DMS153 treated with DMSO at 0.1 percent for 48 hours (cell line): ENCODE results near the gene DCST1.

Experiments
- DNase-seq: peaks from one replicate; lab custom pipeline; 2025; ENCODE audit not compliant: unreplicated experiment; lab: John Stamatoyannopoulos, UW

The DCST1 gene

DNA sequence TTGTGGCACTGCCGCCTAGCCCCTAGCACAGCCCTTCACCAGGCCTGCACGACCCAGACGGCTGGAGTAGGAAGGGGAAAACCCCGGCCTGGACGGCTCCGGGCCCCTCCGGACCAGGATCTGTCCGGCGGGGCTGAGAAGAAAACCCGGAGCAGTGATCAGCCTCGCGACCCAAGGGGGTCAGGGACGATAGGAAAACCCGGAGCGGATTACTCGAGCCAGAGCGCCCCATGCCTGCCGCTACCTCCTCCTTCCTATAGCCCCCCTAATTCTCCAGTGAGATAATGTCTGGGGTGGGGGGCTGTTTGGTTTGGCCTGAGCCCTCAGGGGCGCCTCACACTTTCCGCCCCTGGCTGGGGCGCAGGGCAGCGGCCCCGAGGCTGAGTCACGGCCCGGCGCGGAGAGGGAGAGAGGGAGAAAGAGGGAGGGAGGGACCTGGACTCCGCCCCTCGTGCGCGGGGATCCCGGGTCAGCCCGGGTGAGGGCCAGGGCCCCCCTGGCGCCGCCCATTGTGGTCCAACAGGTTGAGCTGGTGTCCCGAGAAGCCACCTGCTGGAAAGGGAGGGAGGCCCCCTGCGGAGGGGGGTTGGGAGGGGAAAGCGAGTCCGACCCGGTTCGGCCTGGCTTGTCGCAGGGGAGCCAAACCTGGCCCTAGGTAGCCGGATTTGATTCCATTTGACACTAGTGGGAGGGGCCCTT, 32.7 kb upstream of the DCST1 start:
- peak; percentile 97 for DNase-seq

GRCh38 chr1:155001425-155001674, 32.3 kb upstream of the DCST1 start:
- no peak for DNase-seq

GRCh38 chr1:155001675-155002463, 31.8 kb upstream of the DCST1 start:
- DNase-seq, result peak; percentile 100

GRCh38 chr1:155002464-155003226, 31.0 kb upstream of the DCST1 start, which contains the start of gene ZBTB7B:
Gene ZBTB7B, plus strand, starts transcription at chr1:155002802. Its CDS starts 11,859 bp downstream, at chr1:155014661.
- DNase-seq, result no peak

- DNase-seq, result no peak
Observed at GRCh38 chr1:155003227-155003765, 30.3 kb upstream of the DCST1 start.

DNA sequence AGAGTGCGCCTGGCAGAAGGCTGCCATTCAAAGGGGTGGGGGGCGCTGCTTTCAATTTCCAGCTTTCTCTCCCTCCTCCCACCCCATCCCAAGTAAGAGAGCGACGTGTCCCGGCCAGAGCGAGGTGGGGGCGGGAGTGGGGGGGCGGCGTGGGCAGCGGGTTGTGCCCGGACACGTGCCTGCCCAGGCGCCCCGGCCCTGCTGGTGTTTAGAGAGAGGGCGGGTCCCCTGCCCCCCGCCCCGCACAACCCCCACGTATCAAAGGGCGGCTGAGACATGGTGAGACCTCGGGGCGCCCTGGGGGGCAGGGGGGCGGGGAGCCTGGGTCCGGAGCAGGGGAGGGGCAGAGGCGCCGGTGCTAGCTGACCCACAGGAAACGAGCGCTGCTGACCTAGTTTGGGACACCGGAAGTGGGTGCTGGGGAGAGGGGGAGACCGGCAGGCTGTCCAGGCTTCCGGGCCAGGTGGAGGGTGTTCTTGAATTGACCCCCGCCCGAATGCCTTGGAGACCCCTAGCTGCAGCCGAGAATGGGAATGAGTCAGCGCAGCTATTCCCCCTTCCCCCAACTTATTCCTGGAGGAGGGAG, 29.8 kb upstream of the DCST1 start:
- no peak for DNase-seq

GRCh38 chr1:155004352-155005075, 29.1 kb upstream of the DCST1 start:
- DNase-seq, result no peak

- DNase-seq, result no peak
Observed at GRCh38 chr1:155005076-155006011, 28.3 kb upstream of the DCST1 start.

DNA sequence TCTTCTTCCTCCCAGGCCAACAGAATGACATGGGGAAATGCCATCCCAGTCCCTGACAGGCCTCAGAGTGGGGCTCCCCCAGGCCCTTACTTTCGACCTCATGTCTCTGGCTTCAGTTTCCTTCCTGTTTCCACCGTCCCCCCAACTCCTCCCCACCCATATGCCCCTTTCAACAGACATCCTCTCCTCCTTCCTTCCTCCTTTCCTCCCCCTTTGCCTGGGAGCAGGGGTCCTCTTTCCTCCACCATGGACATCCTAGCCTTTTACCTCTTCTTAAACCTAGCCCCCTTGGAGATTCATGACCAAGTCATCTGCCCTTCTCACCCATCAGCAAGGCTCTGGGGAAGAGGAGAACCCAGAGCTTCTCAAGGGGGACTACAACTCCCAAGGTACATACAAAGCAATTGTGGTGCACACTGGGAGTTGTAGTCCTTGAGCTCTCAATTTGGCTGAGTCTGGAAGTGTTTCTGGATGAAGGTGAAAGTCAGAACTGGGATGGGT, 27.0 kb upstream of the DCST1 start:
- no peak for DNase-seq

DNA sequence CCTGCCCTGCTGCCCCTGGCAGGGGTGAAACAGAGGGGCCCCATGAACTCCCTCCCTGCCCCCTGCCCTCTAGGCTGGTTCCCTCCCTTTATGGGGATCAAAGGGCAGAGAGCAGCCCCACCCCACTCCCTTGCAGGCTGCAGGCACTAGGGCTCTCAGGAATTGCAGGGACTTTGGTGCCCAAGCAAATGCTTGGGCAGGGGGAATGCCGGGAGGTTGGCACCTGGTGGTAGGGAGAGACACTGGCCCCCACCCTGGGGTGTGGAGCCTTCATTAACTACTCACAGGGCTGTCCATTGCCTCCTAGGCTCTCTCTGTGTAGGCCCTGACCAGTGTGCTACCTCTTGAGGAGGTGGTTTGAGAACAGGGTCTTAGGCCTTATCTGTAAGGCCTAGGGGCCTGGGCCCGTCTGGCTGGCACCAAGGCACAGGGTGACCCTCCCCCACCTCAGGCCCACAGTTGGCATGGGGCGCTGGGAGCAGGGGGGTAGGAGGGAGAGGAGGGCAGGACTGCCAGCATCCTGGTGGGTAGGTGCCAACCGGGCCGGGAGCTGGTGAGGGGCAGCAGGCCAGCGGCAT, 26.3 kb upstream of the DCST1 start:
- no peak for DNase-seq

GRCh38 chr1:155008015-155008941, 25.3 kb upstream of the DCST1 start:
- no peak for DNase-seq

GRCh38 chr1:155009221-155009711, 24.4 kb upstream of the DCST1 start:
- DNase-seq, result no peak

DNA sequence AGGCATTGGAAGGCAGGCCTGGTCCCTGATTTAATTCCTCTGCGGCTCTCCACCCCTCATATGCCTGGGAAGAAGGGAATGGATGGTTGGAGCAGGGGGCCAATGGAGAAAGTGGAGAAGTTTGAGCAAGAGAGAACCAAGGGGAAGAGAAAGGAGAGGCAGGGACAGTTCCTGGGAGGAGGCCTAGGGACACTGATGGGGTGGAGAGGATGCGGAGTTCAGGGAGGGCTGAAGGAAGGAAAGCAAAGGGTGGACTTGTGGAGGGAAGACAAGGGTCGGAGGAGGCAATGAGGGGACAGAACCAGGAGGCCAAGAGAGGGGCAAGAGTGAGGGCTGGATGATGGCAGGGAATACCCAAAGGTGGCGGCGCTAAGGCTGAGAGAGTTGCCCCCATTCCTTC, 23.9 kb upstream of the DCST1 start:
- DNase-seq, result no peak

DNA sequence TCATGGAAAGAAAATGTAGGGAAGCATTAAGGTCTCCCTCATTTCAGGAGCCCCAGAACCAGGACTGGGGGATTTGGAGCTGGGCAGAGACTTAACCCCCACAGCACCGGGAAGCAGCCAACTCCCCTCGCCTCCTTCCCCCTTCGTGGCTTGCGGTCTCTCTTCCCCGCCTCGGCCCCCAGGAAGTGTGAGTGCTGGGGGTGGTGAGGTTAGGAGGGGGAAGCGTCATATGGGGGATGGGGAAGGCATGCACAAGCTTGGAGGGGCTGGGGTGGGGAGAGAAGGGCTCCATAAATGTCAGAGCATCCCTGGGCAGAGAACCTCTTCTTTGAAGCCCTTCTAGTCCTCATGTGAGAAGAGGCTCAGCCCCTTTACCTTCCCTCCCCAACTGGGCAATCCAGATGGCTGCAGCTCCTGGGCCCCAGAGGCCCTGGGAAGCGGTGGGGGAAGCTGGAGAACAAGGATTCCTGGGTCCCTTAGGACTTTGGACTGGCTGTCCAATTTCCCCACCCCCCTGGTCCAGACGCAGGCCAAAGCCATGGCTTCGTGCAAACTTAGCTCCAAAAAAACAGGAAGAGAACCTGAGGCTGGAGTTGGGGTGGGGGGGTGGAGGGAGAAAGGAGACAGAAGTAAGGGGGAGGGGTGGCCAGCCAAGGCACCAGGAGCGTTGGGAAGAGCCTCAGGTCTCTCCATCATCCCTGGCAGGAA, 23.3 kb upstream of the DCST1 start:
- DNase-seq, result no peak

- DNase-seq, result no peak
Observed at GRCh38 chr1:155011004-155011416, 22.6 kb upstream of the DCST1 start.

- no peak for DNase-seq
Observed at GRCh38 chr1:155011437-155012025, 22.1 kb upstream of the DCST1 start.
